B cell (primary cell): ENCODE results near the gene ZNF175.

Source experiments
- EZH2 ChIP-seq: IDR thresholded peaks from 2 replicates; pipeline ENCODE4 v1.6.1; 2012; ENCODE audit warnings: borderline replicate concordance, low read depth, mild to moderate bottlenecking, moderate library complexity, low read length; ENCODE audit not compliant: insufficient read depth, poor library complexity, severe bottlenecking
- TF ChIP-seq, protein P1 (sequence below): fragments of 200-600 bp; IDR thresholded peaks from one replicate; pipeline ENCODE4 v1.8.0; 2022; ENCODE audit warnings: antibody characterized with exemption, mild to moderate bottlenecking

DNA sequence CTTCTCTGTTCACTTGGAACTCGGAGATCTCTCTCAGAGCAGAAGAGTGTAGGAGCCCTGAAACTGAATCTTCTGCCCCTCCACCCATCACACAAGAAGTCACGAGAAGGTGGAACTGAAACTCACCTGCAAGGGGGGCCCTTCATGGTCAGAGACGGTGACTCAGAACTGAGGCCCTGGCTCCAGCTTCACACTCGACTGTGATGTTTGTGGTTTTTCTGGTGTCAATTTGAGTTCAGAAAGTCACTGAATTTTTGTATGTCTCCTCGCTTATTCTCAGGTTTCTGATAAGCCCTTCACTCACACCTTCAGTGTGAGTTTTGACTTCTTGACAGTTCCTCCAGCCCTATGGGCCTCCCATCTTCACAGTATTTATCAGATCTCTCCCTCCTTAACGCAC lies 36.0 kb downstream of the ZNF175 start:
- TF ChIP-seq EZH2 = no peak
- TF ChIP-seq, protein P1, sequence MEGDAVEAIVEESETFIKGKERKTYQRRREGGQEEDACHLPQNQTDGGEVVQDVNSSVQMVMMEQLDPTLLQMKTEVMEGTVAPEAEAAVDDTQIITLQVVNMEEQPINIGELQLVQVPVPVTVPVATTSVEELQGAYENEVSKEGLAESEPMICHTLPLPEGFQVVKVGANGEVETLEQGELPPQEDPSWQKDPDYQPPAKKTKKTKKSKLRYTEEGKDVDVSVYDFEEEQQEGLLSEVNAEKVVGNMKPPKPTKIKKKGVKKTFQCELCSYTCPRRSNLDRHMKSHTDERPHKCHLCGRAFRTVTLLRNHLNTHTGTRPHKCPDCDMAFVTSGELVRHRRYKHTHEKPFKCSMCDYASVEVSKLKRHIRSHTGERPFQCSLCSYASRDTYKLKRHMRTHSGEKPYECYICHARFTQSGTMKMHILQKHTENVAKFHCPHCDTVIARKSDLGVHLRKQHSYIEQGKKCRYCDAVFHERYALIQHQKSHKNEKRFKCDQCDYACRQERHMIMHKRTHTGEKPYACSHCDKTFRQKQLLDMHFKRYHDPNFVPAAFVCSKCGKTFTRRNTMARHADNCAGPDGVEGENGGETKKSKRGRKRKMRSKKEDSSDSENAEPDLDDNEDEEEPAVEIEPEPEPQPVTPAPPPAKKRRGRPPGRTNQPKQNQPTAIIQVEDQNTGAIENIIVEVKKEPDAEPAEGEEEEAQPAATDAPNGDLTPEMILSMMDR = no peak
